COLO668 (cell line): ENCODE measurements around the gene CEACAM7.

Source experiments
- DNase-seq: peaks from one replicate; lab custom pipeline; 2025; ENCODE audit not compliant: unreplicated experiment; lab: John Stamatoyannopoulos, UW

The CEACAM7 gene

GRCh38 chr19:41700381-41701195, 12.5 kb upstream of the CEACAM7 start:
- no peak for DNase-seq

- no peak for DNase-seq
Measured at GRCh38 chr19:41699968-41700323, 11.9 kb upstream of the CEACAM7 start.

- no peak for DNase-seq
Measured at GRCh38 chr19:41699231-41699967, 11.3 kb upstream of the CEACAM7 start.

- no peak for DNase-seq
Measured at GRCh38 chr19:41698746-41699230, 10.7 kb upstream of the CEACAM7 start.

GRCh38 chr19:41697198-41697855, 9.3 kb upstream of the CEACAM7 start:
- DNase-seq = no peak

GRCh38 chr19:41696402-41697197, 8.5 kb upstream of the CEACAM7 start:
- DNase-seq = no peak

GRCh38 chr19:41695745-41696144, 7.7 kb upstream of the CEACAM7 start:
- DNase-seq = no peak

GRCh38 chr19:41694831-41695635, 7.0 kb upstream of the CEACAM7 start:
- DNase-seq = no peak

- no peak for DNase-seq
Measured at GRCh38 chr19:41694196-41694595, 6.1 kb upstream of the CEACAM7 start.

GRCh38 chr19:41691268-41691970, 3.3 kb upstream of the CEACAM7 start:
- DNase-seq = peak; percentile 16

GRCh38 chr19:41690801-41691065, 2.7 kb upstream of the CEACAM7 start:
- no peak for DNase-seq

GRCh38 chr19:41689993-41690800, 2.1 kb upstream of the CEACAM7 start:
- DNase-seq = no peak

GRCh38 chr19:41688687-41689086, 617 bp upstream of the CEACAM7 start:
- no peak for DNase-seq

GRCh38 chr19:41687419-41687818, 651 bp downstream of the CEACAM7 start:
- DNase-seq = no peak

GRCh38 chr19:41682437-41682836, 5.6 kb downstream of the CEACAM7 start:
- no peak for DNase-seq

- no peak for DNase-seq
Measured at GRCh38 chr19:41671486-41671885, 16.6 kb downstream of the CEACAM7 start.

- no peak for DNase-seq
Measured at GRCh38 chr19:41670755-41671154, 17.3 kb downstream of the CEACAM7 start.

- no peak for DNase-seq
Measured at GRCh38 chr19:41668315-41668714, 19.8 kb downstream of the CEACAM7 start.

- DNase-seq = no peak
Measured at GRCh38 chr19:41666075-41666474, 22.0 kb downstream of the CEACAM7 start.
